Coronary artery (tissue), 2 donors: Measurements from ENCODE around the gene ANO6.
A peak's percentile ranks its signal among the peaks of the same experiment; 100 is the strongest.

Source experiments
- DNase-seq: peaks from one replicate; pipeline ENCODE4 v3.0.0-alpha.2; 2017; ENCODE audit warnings: low spot score
- H3K27ac ChIP-seq, 2 donors: fragments of 200-600 bp; sonication (generic); one replicate each; pipeline ENCODE4 v1.5.1; 2016 to 2019
- H3K4me3 ChIP-seq: fragments of 200-600 bp; sonication (generic); 2 replicates; pipeline ENCODE4 v1.5.1; 2016; ENCODE audit warnings: mild to moderate bottlenecking, moderate library complexity
- CTCF ChIP-seq: fragments of 200-600 bp; sonication (generic); IDR thresholded peaks from one replicate; pipeline ENCODE4 v1.5.1; 2019; ENCODE audit warnings: antibody characterized with exemption

ANO6 gene

GRCh38 chr12:45268672-45269411 is 52.9 kb downstream of the ANO6 start:
- TF ChIP-seq CTCF, result no peak
- H3K27ac ChIP-seq, result peak overlapping the region; percentile 59 to 88
- DNase-seq, result peak; percentile 86
- H3K4me3 ChIP-seq, result peak overlapping the region; percentile 45

- peak overlapping the region; percentile 59 to 88 for H3K27ac ChIP-seq
- TF ChIP-seq CTCF, result no peak
- H3K4me3 ChIP-seq, result peak overlapping the region; percentile 45
- DNase-seq, result no peak
Observed at GRCh38 chr12:45269412-45269751, 53.5 kb downstream of the ANO6 start.

GRCh38 chr12:45270951-45271350 is 55.1 kb downstream of the ANO6 start:
- DNase-seq, result no peak
- Histone ChIP-seq H3K27ac (peak overlapping the region in 1 of 2 donors; percentile 39), H3K4me3 (no peak overlapping the region)
- no peak for TF ChIP-seq CTCF

- Histone ChIP-seq H3K4me3 (peak overlapping the region; percentile 16), H3K27ac (peak overlapping the region; percentile 67 to 82)
- peak; percentile 84 for DNase-seq
- TF ChIP-seq CTCF, result no peak
Observed at GRCh38 chr12:45273717-45274271, 57.9 kb downstream of the ANO6 start.

- H3K27ac ChIP-seq, result peak overlapping the region; percentile 14 to 44
- no peak for TF ChIP-seq CTCF
- no peak overlapping the region for H3K4me3 ChIP-seq
- no peak for DNase-seq
Observed at GRCh38 chr12:45276154-45276755, 60.4 kb downstream of the ANO6 start.

- no peak for TF ChIP-seq CTCF
- peak overlapping the region; percentile 63 to 72 for H3K27ac ChIP-seq
- no peak overlapping the region for H3K4me3 ChIP-seq
- no peak for DNase-seq
Observed at GRCh38 chr12:45278447-45278846, 62.6 kb downstream of the ANO6 start.
